Stimulated activated CD8-positive, alpha-beta memory T cell treated with anti-CD3 and anti-CD28 coated beads, Interleukin-15, amount 100 ng/mL, for 4 hours (primary cell): ENCODE measurements around the gene GP1BA.

Experiments used
- DNase-seq, 2 donors: peaks; one replicate each; pipeline ENCODE4 v3.0.0-alpha.2; 2020; ENCODE audit warnings: low read depth in 2 of 2

The GP1BA gene

GRCh38 chr17:4938688-4939545 is 6.8 kb downstream of the GP1BA start:
- no peak for DNase-seq

GRCh38 chr17:4939546-4939795 is 7.4 kb downstream of the GP1BA start:
- DNase-seq, result no peak

GRCh38 chr17:4939796-4940554 is 7.9 kb downstream of the GP1BA start, which contains the start of the genes RNF167 and SLC25A11:
TSS of gene RNF167 (plus strand) at chr17:4940268. CDS start at chr17:4940910, 642 bp downstream.
TSS of gene SLC25A11 (minus strand) at chr17:4940046. CDS start at chr17:4939910, 136 bp downstream.
- peak; percentile 93 to 95 for DNase-seq

DNA sequence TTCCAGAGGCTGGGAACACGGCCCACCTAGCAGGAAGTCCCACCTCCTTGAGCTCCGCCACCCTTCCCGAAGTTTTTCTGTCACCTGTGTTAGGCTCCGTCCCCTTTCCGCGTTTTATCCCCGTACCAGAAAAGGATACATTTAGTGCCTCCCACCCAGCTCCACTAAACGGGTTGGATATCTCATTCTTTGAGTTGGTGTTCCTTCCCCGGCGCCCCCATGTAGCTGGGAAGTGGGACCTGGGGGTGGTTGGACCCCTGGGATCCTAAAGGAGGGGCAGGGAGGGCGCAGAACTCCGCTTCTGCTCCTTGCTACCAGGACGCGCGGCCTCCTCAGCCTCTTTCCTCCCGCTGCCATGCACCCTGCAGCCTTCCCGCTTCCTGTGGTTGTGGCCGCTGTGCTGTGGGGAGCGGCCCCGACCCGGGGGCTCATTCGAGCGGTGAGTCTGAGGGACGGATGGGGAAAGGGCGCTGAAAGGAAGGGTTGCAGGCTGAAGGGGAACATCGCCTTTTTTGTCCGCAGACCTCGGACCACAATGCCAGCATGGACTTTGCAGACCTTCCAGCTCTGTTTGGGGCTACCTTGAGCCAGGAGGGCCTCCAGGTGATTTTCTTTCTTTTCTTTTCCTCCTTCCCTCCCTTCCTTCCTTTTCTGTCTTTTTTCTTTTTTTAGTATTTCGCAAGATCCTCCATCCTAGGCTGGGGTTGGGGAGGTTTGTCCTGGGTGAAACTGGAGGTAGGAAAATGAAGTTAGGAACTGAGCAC is 8.7 kb downstream of the GP1BA start:
- peak in 1 of 2 donors; percentile 16 for DNase-seq

GRCh38 chr17:4941319-4941610 is 9.2 kb downstream of the GP1BA start:
- DNase-seq, result no peak

DNA sequence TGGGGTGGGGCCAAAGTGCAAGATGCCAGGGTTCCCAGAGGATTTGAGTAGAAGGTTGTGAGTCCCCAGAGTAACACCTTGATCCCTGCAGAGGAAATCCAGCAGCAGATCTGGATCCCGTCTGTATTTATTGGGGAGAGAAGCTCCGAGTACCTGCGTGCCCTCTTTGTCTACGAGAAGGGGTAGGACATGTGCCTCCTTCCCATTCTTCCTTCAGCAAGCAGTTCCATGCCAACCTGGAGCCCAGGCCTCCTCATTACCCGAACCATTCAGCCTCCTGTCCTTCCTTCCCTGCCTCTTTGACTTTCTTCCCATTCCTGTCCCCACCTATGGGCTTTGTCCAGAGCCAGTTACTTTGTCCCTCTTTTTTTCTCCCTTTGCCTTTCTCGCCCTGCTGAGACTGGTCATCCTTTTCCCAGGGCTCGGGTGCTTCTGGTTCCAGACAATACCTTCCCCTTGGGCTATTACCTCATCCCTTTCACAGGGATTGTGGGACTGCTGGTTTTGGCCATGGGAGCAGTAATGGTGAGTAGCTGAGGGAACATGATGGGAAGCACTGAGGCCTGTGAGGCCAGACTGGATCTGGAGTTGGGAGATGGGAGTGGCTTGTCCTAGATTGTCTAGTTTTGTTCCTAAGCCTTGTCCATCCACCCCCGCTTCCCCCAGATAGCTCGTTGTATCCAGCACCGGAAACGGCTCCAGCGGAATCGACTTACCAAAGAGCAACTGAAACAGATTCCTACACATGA is 10.9 kb downstream of the GP1BA start:
- DNase-seq, result no peak

GRCh38 chr17:4944163-4944553 is 12.1 kb downstream of the GP1BA start:
- no peak for DNase-seq

DNA sequence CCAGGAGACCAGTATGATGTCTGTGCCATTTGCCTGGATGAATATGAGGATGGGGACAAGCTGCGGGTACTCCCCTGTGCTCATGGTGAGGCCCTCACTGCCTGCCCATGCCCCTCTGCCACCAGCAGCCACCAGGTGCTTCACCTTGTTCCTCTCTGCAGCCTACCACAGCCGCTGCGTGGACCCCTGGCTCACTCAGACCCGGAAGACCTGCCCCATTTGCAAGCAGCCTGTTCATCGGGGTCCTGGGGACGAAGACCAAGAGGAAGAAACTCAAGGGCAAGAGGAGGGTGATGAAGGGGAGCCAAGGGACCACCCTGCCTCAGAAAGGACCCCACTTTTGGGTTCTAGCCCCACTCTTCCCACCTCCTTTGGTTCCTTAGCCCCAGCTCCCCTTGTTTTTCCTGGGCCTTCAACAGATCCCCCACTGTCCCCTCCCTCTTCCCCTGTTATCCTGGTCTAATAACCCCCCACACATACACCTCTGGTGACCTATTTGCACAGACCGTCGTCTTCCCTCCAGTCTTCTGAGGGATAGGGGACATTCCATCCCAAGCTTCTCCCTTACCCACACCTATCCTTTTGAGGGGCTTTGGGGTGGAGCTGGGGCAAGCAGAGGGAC is 12.6 kb downstream of the GP1BA start:
- no peak for DNase-seq

GRCh38 chr17:4945176-4945943 is 13.3 kb downstream of the GP1BA start:
- peak; percentile 69 to 78 for DNase-seq

GRCh38 chr17:4945944-4946280 is 13.8 kb downstream of the GP1BA start:
- no peak for DNase-seq

DNA sequence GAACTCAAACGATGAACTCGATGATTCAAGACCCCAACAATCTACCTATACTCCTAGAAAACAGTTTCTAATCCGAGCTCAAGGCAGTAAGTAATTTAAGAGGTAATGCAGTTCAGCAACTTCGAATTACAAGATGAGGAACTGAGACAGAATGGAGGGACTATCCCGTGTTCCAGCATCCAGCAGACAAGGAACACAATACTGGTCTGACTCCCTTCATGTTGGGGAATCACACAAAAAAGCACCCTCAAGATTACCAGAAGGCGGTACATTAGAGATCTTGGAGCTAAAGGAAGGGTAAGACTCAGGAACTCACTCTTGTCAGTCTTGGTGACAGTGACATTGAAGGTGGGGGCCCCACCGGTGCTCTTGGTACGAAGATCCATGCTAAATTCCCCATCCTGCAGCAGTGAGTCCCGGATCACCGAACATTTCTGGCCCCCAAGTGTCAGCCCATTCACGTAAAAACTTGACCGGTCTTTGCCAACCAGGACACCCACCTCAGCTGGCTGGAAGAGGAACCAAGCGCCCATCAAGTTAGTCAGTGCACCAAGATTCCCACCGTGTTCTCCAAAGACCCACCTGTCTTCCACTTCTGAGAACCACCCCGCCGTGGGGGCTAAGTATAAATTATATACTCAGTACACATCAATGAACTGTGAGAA is 14.4 kb downstream of the GP1BA start:
- DNase-seq, result no peak

DNA sequence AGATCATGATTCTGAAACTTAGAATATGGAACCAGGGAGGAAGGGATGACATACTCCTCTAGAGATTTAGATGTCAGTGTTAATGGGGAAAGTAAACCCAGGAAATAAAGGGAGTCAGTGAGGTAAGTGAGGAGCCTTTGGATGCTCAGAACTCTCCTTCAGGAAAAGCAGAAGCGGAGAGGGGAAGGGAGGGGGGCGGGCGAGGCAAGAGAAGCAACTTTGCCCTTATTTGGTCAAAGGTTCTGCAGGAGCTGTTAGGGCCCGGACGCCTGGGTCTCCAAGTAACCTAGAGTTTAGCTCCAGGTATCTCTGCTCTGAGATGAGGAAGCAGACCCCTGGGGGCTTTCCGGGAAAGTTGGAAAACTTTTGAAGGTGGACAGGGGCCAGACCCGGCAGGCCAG is 14.9 kb downstream of the GP1BA start:
- DNase-seq, result no peak

DNA sequence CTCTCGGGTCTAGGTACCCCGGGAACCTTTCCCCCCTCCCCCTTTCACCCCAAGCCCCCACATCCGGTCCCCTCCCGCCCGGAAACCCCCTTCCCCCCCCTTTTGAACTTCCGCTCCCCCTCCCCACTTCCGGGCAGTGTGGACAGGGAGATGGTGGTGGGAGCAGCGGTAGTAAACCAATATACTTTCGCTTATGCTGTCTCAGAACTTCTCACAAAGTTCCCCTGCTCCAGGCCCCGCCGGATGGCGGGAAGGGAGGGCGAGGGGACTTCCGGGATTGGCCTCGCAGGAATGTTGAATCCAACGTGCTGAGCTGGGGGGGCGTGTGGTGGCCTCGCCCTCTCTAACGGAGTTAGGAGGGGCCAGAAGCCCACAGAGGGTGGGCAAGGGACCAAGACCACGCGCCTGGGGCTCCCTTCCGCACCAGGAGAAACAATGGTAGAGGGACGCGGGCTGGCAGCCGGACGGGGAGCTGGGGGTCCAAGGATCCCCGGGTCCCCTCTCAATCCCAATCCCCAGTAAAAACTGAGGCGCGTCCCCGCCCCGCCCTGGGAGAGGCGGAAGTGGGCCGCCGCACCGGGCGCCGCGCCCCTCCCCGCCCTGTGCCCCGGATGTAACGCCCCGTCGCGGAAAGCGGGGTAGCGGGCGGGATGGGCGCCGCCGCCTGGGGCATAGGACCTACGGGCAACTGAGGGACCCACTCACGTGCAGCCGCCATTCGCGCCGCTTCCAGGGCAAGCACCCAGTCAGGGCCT is 15.5 kb downstream of the GP1BA start:
- peak in 1 of 2 donors; percentile 50 for DNase-seq

DNA sequence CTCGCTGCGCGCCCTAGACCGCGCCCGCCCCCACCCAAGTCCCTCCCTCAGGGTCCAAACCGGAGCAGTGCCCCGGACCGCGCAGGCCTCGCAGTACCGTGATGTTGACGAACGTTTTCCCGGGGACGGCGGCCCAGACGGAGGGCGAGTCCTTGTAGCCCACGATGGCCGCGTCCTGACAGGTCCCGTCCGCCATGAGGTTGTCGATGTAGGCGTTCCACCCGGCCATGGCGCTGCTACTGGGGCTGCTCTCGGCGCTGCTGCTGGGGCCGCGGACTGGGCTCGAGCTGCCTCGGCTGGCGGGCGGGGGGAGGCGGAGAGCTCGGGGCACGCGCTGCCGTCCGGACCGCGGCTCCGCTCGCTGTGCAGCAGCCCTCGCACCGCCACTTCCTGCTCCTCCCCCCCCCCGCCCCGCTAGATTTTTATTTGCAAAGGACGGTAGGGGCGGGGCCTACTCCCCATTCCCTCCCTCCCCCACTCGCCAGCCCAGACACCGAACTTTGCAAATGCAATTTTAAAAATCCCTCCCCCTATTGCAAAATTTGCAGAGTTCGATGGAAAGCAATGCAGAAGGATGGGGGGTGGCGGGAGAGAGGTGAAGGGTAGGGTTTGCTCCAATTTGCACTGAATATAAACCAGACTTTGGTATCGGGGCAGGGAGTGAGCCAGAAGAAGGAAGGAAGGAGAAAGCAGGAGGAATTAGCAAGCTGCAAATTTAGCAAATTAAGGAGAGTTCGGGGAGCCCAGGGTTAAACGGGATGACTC is 16.3 kb downstream of the GP1BA start, which contains the start of gene PFN1:
TSS of gene PFN1 (minus strand) at position 365 of the 765 bp plus-strand sequence. CDS start at position 229, 136 bp downstream.
- DNase-seq, result peak; percentile 79

DNA sequence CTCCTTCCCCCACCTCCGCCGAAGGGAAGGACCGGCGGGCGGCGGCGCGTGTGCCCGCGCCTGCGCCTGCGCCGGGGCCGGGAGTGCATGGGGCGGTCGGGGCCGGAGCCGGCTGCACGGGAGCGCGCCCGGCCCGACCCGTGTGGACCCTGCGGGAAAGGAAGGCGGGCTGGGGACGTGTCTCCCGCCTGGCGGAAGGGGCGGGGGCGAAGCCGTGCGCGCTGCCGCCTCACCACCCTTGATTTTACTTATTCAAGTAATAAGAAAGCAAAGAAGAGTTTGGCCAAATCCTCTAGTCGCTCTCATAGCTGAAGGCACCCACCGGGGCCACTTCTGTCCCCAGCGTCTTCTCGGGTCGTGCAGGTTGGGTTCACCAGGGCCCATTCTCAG is 16.8 kb downstream of the GP1BA start:
- DNase-seq, result peak in 1 of 2 donors; percentile 54

GRCh38 chr17:4949321-4950074 is 17.4 kb downstream of the GP1BA start:
- peak; percentile 64 to 67 for DNase-seq

DNA sequence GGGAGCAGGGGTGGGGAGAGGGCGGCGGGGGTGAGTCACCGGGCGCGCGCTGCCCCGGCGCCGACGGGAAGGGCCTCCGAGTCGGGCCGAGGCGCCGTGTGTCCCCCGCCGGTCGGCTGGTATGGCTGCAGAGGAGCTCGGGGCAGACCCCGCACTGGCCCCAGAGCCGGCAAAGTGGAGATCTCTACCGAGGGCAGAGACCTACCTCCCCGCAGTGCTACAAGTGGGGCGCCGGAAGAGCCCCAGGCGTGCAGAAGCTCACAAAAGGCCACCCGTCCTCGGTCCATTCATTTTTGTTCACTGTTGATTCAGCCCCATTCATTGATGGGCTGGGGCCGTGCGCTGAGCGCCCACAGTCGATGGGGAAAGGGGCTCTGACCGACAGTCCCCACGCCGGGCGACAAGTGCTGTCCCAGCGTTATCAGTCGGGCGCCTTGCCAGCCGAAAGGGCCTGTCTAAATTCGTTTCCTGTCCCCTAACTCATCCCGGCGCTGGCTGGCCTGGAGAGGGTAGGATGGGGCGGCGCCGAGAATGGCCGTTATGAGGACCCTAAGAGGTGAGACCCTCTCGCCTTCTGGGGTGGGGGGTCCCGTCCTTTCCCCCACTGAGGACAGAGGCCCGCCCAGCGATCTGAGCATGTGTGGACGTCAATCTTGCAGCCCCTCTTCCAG is 18.1 kb downstream of the GP1BA start:
- DNase-seq, result no peak
